Body of pancreas (tissue), 4 donors: Measurements from ENCODE around the gene TUBG2. TPM values are rescaled to one million over a fixed set of nuclear protein-coding genes. Genes with fewer than 3 reads are reported as not detected.

Experiments
- ATAC-seq: fragments of 150-250 bp; one replicate; pipeline ENCODE4 v1.9.1; 2016
- DNase-seq, 4 donors: peaks; one replicate each; pipeline ENCODE4 v3.0.0-alpha.2; 2019
- H3K27ac ChIP-seq, 4 donors: fragments of 200-600 bp; sonication (generic); 1 replicate in 3 of 4; 2 replicates in 1 of 4; pipeline versions ENCODE4 v1.5.1 to v1.6.1; 2016 to 2019; ENCODE audit warnings: mild to moderate bottlenecking in 1 of 4, mixed read lengths in 1 of 4, moderate library complexity in 1 of 4
- H3K27me3 ChIP-seq, 2 donors: fragments of 200-600 bp; sonication (generic); one replicate each; pipeline ENCODE4 v1.6.0; 2016; ENCODE audit warnings: mild to moderate bottlenecking in 1 of 2
- H3K36me3 ChIP-seq, 2 donors: fragments of 200-600 bp; sonication (generic); replicated peaks in 1 of 2; 2 replicates each; pipeline ENCODE4 v1.5.1; 2016; ENCODE audit warnings: low read depth in 2 of 2; ENCODE audit not compliant: insufficient read depth in 1 of 2
- H3K4me1 ChIP-seq: fragments of 200-600 bp; sonication (generic); one replicate; pipeline ENCODE4 v1.6.0; 2016
- H3K4me3 ChIP-seq, 2 donors: fragments of 200-600 bp; sonication (generic); 1 replicate in 1 of 2; 2 replicates in 1 of 2; pipeline ENCODE4 v1.5.1; 2016 to 2019
- H3K9me3 ChIP-seq, 3 donors: fragments of 200-600 bp; sonication (generic); 1 replicate in 2 of 3; 2 replicates in 1 of 3; pipeline ENCODE4 v1.5.1; 2016
- CTCF ChIP-seq, 7 experiments: fragments of 450-650 bp in 4 of 7; fragments of 200-600 bp in 3 of 7; sonication (generic) in 3 of 7; IDR thresholded peaks; one replicate each; pipeline ENCODE4 v1.5.1; 2016 to 2019; ENCODE audit warnings: antibody characterized with exemption in 7 of 7
- POLR2A ChIP-seq, 3 donors: fragments of 450-650 bp; IDR thresholded peaks; one replicate each; pipeline ENCODE4 v1.6.1; 2016; ENCODE audit warnings: antibody characterized with exemption in 3 of 3, mild to moderate bottlenecking in 2 of 3
- WGBS, 2 donors: methylation state at CpG; one replicate each; pipeline ENCODE4 v1.1.5; 2017; 5-methylcytosine and 5-hydroxymethylcytosine counted together
- intact Hi-C: fragments of 100-400 bp; cut with DNase I; formaldehyde crosslinking; loops from one replicate; pipeline ENCODE4 v1.15.1; 2023
- total RNA-seq, 2 donors: library from RNA; depleted of rRNA; stranded (reverse); fragments of >200 nt; gene quantifications; one replicate each; pipeline ENCODE4 v1.1.0, GENCODE V29; 2016

The TUBG2 gene
- total RNA-seq, 2 donors from 2014 or later, result 64.1 to 80.4 TPM

DNA sequence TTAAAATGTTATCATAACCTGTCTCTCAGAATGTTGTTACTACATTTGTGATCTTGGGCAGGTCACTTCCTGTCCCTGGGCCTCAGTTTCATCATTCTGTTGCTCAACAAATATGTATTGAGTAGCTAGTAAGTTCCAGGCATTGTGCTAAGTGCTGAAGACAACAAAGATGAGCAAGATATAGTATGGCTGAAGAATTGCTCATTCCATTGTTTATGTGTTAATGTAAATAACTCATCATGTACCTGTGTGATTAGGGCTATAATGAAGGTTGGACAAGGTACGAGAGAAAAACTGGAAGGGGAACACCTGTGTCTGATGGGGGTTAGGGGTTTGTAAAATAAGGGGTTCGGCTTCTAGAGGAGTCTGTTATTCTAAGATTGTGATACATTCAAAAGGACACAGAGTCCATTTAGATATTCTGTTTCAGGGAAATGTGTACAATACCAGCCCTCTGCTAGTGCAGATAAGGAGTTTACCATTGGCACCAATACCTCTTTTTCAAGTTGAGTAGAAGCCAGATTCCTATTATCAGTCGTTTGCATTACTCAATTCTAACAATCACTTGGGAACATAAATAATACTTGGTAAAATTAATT is 29.6 kb upstream of the TUBG2 start:
- intact Hi-C loops, result no loop called here
- Histone ChIP-seq H3K4me3 (no peak overlapping the region), H3K4me1 (peaks cover 81% of the 10 kb centered on the region), H3K36me3 (no peaks in the 10 kb centered on the region), H3K27ac (peak overlapping the region; percentile 73 to 85 (median 80)), H3K9me3 (no peaks in the 10 kb centered on the region), H3K27me3 (no peaks in the 10 kb centered on the region)
- peak; percentile 84 for ATAC-seq
- TF ChIP-seq CTCF (IDR thresholded peaks at IDR 0.05), result no peak
- TF ChIP-seq POLR2A (IDR thresholded peaks at IDR 0.05), result no peak
- WGBS, 2 donors, result 17 to 26% methylated on average over 3 of the region's 3 CpGs
- peak in 3 of 4 donors; percentile 42 to 66 (median 48) for DNase-seq

GRCh38 chr17:42632949-42633444 is 26.1 kb upstream of the TUBG2 start:
- H3K27me3 ChIP-seq, result no peaks in the 10 kb centered on the region
- no peak overlapping the region for H3K4me3 ChIP-seq
- TF ChIP-seq CTCF (IDR thresholded peaks at IDR 0.05) (no peak), POLR2A (IDR thresholded peaks at IDR 0.05) (peak in 2 of 3 donors; percentile 41 to 55)
- H3K27ac ChIP-seq, result peak overlapping the region; percentile 69 to 85 (median 77)
- intact Hi-C loops, result no loop called here
- peak; percentile 39 for ATAC-seq
- WGBS, 2 donors, result 62 to 65% methylated on average over 9 of the region's 9 CpGs
- no peaks in the 10 kb centered on the region for H3K36me3 ChIP-seq
- peaks cover 49% of the 10 kb centered on the region for H3K4me1 ChIP-seq
- H3K9me3 ChIP-seq, result no peaks in the 10 kb centered on the region
- peak in 3 of 4 donors; percentile 47 to 64 (median 61) for DNase-seq

- Histone ChIP-seq H3K36me3 (no peaks in the 10 kb centered on the region), H3K27me3 (no peaks in the 10 kb centered on the region), H3K27ac (no peak overlapping the region), H3K4me1 (no peaks in the 10 kb centered on the region), H3K9me3 (no peaks in the 10 kb centered on the region), H3K4me3 (no peak overlapping the region)
- no peak for ATAC-seq
- no peak for DNase-seq
- 84% methylated on average over 4 to 6 of the region's 7 CpGs for WGBS, 2 donors
- TF ChIP-seq POLR2A (IDR thresholded peaks at IDR 0.05) (no peak), CTCF (IDR thresholded peaks at IDR 0.05) (no peak)
- intact Hi-C loops, result no loop called here
These were observed 19.5 kb upstream of the TUBG2 start for GRCh38 chr17:42639525-42640113.

- TF ChIP-seq CTCF (IDR thresholded peaks at IDR 0.05) (no peak), POLR2A (IDR thresholded peaks at IDR 0.05) (no peak)
These were observed 19.0 kb upstream of the TUBG2 start for GRCh38 chr17:42640121-42640520.

More at GRCh38 chr17:42640121-42640520, 19.0 kb upstream of the TUBG2 start:
- DNase-seq (no peak), ATAC-seq (no peak)
- no peak overlapping the region for H3K27ac ChIP-seq
- WGBS, 2 donors, result 88 to 95% methylated on average over 3 to 4 of the region's 4 CpGs
- H3K9me3 ChIP-seq, result no peaks in the 10 kb centered on the region
- no peaks in the 10 kb centered on the region for H3K36me3 ChIP-seq
- intact Hi-C loops, result no loop called here
- no peaks in the 10 kb centered on the region for H3K27me3 ChIP-seq
- no peak overlapping the region for H3K4me3 ChIP-seq
- H3K4me1 ChIP-seq, result no peaks in the 10 kb centered on the region
